K562 (cell line): Measurements from ENCODE around the gene UBE2M. TPM values are rescaled to one million over a fixed set of nuclear protein-coding genes. Genes with fewer than 3 reads are reported as not detected.
A peak's percentile ranks its signal among the peaks of the same experiment; 100 is the strongest.

Experiments used
- ETS2 ChIP-seq: IDR thresholded peaks from 2 replicates; pipeline ENCODE4 v1.6.1; 2016; ENCODE audit warnings: borderline replicate concordance, missing genetic modification characterization, mild to moderate bottlenecking, moderate library complexity, missing compliant biosample characterization; ENCODE audit not compliant: poor library complexity, severe bottlenecking
- FOXJ3 ChIP-seq: sonication (generic); formaldehyde crosslinking; IDR thresholded peaks from 2 replicates; pipeline ENCODE4 v1.4.0; 2020; ENCODE audit warnings: mild to moderate bottlenecking, missing genetic modification reagents
- HDAC1 ChIP-seq, 2 experiments: fragments of 450-650 bp; IDR thresholded peaks; 2 replicates each; pipeline ENCODE4 v1.6.1; 2016 to 2017; ENCODE audit warnings: inconsistent platforms in 1 of 2, mild to moderate bottlenecking in 1 of 2, moderate library complexity in 1 of 2
- MTA2 ChIP-seq: fragments of 450-650 bp; IDR thresholded peaks from 2 replicates; pipeline ENCODE4 v1.6.1; 2016; ENCODE audit warnings: low read depth
- NCOA1 ChIP-seq: fragments of 450-650 bp; IDR thresholded peaks from 2 replicates; pipeline ENCODE4 v1.6.1; 2016; ENCODE audit warnings: low read depth
- NR2C1 ChIP-seq, 2 experiments: fragments of 450-650 bp; IDR thresholded peaks; 2 replicates each; pipeline ENCODE4 v1.6.1; 2017; ENCODE audit warnings: mild to moderate bottlenecking in 2 of 2, antibody characterized with exemption in 1 of 2, inconsistent platforms in 1 of 2, missing compliant biosample characterization in 1 of 2, missing genetic modification characterization in 1 of 2
- PRPF4 ChIP-seq: fragments of 200-400 bp; formaldehyde crosslinking; IDR thresholded peaks from one replicate; pipeline ENCODE4 v1.6.1; 2017; ENCODE audit warnings: low read length, low read depth, mild to moderate bottlenecking; ENCODE audit not compliant: insufficient read depth, poor library complexity, severe bottlenecking
- SIN3A ChIP-seq, 2 experiments: fragments of 150-350 bp in 1 of 2; IDR thresholded peaks; 2 replicates each; pipeline ENCODE4 v1.6.1; 2011 to 2016; ENCODE audit warnings: borderline replicate concordance in 2 of 2, low read depth in 2 of 2, low read length in 2 of 2, mild to moderate bottlenecking in 2 of 2, moderate library complexity in 2 of 2; ENCODE audit not compliant: control insufficient read depth in 1 of 2
- SMAD4 ChIP-seq: fragments of 250-450 bp; sonication (Bioruptor Pico); conservative IDR thresholded peaks from 2 replicates; pipeline ENCODE4 v1.8.0; 2021; ENCODE audit warnings: inconsistent platforms, mild to moderate bottlenecking, moderate library complexity
- SMARCA4 ChIP-seq: fragments of 450-650 bp; IDR thresholded peaks from 2 replicates; pipeline ENCODE4 v1.6.1; 2016
- SRF ChIP-seq, 2 experiments: fragments of 250-450, 450-650 bp in 1 of 2; sonication (Bioruptor Pico) in 1 of 2; sonication (generic) in 1 of 2; formaldehyde crosslinking; IDR thresholded peaks; 2 replicates each; pipeline versions ENCODE4 v1.5.0 to v1.5.1; 2020 to 2022; ENCODE audit warnings: mild to moderate bottlenecking in 1 of 2, missing genetic modification reagents in 1 of 2
- ZNF778 ChIP-seq: fragments of 450-650 bp; formaldehyde crosslinking; IDR thresholded peaks from 2 replicates; pipeline ENCODE4 v1.4.0; 2020; ENCODE audit warnings: mild to moderate bottlenecking, moderate library complexity
- polyA plus RNA-seq, 8 experiments: library from polyadenylated mRNA; depleted of rRNA in 4 of 8; stranded (reverse) in 5 of 8; unstranded in 3 of 8; fragments of >200 nt; fragmentation: Nextera tagmentation in 2 of 8; fragmentation: Illumina TruSeq in 1 of 8; extraction: Ambion mirVana in 2 of 8; extraction: Trizol in 1 of 8; gene quantifications; 2 replicates each; pipeline versions ENCODE4 v1.2.1 to v1.2.3, GENCODE V29; 2011 to 2014; ENCODE audit warnings: inconsistent platforms in 1 of 8, missing spikeins in 1 of 8
- total RNA-seq, 7 experiments: library from RNA; depleted of rRNA in 6 of 7; stranded (reverse); fragments of >200 nt in 6 of 7; fragmentation: Illumina TruSeq in 2 of 7; extraction: Trizol in 2 of 7; gene quantifications; 2 replicates each; pipeline versions ENCODE4 v1.2.1 to v1.2.3, GENCODE V29; 2011 to 2021; ENCODE audit warnings: low replicate concordance in 1 of 7
- TF ChIP-seq, protein P1 (sequence below), 2 experiments: fragments of 450-650 bp; conservative IDR thresholded peaks; 2 replicates each; pipeline ENCODE4 v1.6.1; 2017; ENCODE audit warnings: mild to moderate bottlenecking in 2 of 2, moderate library complexity in 2 of 2
- TF ChIP-seq, protein P2 (sequence below): fragments of 450-650 bp; formaldehyde crosslinking; IDR thresholded peaks from 2 replicates; pipeline ENCODE4 v1.4.0; 2022; ENCODE audit warnings: missing genetic modification characterization
- TF ChIP-seq, protein P3 (sequence below), 2 experiments: fragments of 450-650 bp; IDR thresholded peaks; 2 replicates each; pipeline ENCODE4 v1.6.1; 2016
- TF ChIP-seq, protein P4 (sequence below): sonication (generic); formaldehyde crosslinking; IDR thresholded peaks from 2 replicates; pipeline ENCODE4 v1.8.0; 2022; ENCODE audit warnings: mild to moderate bottlenecking, missing genetic modification reagents, borderline replicate concordance
- TF ChIP-seq, protein P5 (sequence below): fragments of 450-650 bp; formaldehyde crosslinking; conservative IDR thresholded peaks from 2 replicates; pipeline ENCODE4 v1.4.0; 2022; ENCODE audit warnings: mild to moderate bottlenecking, missing genetic modification characterization
- TF ChIP-seq, protein P6 (sequence below): fragments of 250-450 bp; sonication (Bioruptor Pico); IDR thresholded peaks from 2 replicates; pipeline ENCODE4 v1.8.0; 2021; ENCODE audit warnings: moderate library complexity, mild to moderate bottlenecking, inconsistent platforms

Gene UBE2M
- total and polyA plus RNA-seq, 9 of the 15 experiments (the other 6 are each of a cell fraction or from before 2014, with no cell fraction given): 0.92 to 163 (median 85.7) TPM

DNA sequence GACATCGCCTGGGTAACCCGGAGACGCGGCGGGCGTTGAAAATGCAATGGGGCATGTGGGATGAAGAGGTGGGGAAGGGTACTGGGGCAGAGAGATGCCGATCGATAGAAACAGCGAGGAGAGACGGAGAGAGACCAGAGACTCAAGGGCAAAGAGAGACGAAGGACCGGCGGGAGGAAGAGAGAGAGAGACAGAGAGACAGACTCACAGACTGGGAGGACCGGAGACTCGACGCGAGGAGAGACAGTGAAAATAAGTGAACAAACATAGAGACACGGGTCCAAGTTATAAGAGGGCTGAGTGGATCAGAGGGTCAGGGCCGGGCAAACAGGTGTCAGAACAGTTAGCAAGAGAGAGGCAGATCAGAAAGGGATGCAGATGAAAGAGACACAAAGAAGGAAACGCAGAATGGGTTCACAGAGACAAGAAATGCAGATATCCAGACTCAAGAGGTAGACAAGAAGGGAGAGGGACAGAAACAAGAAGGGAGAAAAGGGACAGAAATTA lies 15.3 kb upstream of the UBE2M start (continued):
- TF ChIP-seq NR2C1 (IDR thresholded peaks at IDR 0.05): 0 out of 2 replicates have a peak, but pooled peaks have one; percentile 11
- no peak for TF ChIP-seq NR2C1 (tag; IDR thresholded peaks at IDR 0.05)
- TF ChIP-seq, protein P1, sequence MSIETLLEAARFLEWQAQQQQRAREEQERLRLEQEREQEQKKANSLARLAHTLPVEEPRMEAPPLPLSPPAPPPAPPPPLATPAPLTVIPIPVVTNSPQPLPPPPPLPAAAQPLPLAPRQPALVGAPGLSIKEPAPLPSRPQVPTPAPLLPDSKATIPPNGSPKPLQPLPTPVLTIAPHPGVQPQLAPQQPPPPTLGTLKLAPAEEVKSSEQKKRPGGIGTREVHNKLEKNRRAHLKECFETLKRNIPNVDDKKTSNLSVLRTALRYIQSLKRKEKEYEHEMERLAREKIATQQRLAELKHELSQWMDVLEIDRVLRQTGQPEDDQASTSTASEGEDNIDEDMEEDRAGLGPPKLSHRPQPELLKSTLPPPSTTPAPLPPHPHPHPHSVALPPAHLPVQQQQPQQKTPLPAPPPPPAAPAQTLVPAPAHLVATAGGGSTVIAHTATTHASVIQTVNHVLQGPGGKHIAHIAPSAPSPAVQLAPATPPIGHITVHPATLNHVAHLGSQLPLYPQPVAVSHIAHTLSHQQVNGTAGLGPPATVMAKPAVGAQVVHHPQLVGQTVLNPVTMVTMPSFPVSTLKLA (conservative IDR thresholded peaks at IDR 0.05): peak in 1 of 2 experiments; percentile 38; a peak in 1 of 4 replicates
- peak in 1 of 2 experiments; percentile 99; a peak in 2 of 4 replicates for TF ChIP-seq HDAC1 (IDR thresholded peaks at IDR 0.05)
- TF ChIP-seq, protein P2, sequence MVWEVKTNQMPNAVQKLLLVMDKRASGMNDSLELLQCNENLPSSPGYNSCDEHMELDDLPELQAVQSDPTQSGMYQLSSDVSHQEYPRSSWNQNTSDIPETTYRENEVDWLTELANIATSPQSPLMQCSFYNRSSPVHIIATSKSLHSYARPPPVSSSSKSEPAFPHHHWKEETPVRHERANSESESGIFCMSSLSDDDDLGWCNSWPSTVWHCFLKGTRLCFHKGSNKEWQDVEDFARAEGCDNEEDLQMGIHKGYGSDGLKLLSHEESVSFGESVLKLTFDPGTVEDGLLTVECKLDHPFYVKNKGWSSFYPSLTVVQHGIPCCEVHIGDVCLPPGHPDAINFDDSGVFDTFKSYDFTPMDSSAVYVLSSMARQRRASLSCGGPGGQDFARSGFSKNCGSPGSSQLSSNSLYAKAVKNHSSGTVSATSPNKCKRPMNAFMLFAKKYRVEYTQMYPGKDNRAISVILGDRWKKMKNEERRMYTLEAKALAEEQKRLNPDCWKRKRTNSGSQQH (CRISPR knock-in tag): 0 out of 2 replicates have a peak, but pooled peaks have one; percentile 63
- TF ChIP-seq, protein P3, sequence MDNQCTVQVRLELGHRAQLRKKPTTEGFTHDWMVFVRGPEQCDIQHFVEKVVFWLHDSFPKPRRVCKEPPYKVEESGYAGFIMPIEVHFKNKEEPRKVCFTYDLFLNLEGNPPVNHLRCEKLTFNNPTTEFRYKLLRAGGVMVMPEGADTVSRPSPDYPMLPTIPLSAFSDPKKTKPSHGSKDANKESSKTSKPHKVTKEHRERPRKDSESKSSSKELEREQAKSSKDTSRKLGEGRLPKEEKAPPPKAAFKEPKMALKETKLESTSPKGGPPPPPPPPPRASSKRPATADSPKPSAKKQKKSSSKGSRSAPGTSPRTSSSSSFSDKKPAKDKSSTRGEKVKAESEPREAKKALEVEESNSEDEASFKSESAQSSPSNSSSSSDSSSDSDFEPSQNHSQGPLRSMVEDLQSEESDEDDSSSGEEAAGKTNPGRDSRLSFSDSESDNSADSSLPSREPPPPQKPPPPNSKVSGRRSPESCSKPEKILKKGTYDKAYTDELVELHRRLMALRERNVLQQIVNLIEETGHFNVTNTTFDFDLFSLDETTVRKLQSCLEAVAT (IDR thresholded peaks at IDR 0.05): peak; percentile 18 to 45; a peak in 2 of 4 replicates
- no peak for TF ChIP-seq ETS2 (tag)
- TF ChIP-seq, protein P4, sequence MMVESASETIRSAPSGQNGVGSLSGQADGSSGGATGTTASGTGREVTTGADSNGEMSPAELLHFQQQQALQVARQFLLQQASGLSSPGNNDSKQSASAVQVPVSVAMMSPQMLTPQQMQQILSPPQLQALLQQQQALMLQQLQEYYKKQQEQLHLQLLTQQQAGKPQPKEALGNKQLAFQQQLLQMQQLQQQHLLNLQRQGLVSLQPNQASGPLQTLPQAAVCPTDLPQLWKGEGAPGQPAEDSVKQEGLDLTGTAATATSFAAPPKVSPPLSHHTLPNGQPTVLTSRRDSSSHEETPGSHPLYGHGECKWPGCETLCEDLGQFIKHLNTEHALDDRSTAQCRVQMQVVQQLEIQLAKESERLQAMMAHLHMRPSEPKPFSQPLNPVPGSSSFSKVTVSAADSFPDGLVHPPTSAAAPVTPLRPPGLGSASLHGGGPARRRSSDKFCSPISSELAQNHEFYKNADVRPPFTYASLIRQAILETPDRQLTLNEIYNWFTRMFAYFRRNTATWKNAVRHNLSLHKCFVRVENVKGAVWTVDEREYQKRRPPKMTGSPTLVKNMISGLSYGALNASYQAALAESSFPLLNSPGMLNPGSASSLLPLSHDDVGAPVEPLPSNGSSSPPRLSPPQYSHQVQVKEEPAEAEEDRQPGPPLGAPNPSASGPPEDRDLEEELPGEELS (CRISPR knock-in tag): peak; percentile 82; the same call in 1 of the 2 replicates
- peak; percentile 44; the same call in 1 of the 2 replicates for TF ChIP-seq SMARCA4
- TF ChIP-seq, protein P5, sequence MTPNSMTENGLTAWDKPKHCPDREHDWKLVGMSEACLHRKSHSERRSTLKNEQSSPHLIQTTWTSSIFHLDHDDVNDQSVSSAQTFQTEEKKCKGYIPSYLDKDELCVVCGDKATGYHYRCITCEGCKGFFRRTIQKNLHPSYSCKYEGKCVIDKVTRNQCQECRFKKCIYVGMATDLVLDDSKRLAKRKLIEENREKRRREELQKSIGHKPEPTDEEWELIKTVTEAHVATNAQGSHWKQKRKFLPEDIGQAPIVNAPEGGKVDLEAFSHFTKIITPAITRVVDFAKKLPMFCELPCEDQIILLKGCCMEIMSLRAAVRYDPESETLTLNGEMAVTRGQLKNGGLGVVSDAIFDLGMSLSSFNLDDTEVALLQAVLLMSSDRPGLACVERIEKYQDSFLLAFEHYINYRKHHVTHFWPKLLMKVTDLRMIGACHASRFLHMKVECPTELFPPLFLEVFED: peak; percentile 70
- TF ChIP-seq, protein P6, sequence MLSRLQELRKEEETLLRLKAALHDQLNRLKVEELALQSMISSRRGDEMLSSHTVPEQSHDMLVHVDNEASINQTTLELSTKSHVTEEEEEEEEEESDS (CRISPR knock-in tag): no peak
- TF ChIP-seq MTA2: 0 out of 2 replicates have a peak, but pooled peaks have one; percentile 11
- TF ChIP-seq PRPF4: no peak
- no peak for TF ChIP-seq SRF (CRISPR knock-in tag; IDR thresholded peaks at IDR 0.05)
- TF ChIP-seq NCOA1: peak; percentile 22; the same call in 1 of the 2 replicates
- TF ChIP-seq ZNF778: no peak
- TF ChIP-seq SIN3A (IDR thresholded peaks at IDR 0.05; ENCODE audit: borderline replicate concordance in 2 of 2, control insufficient read depth in 1 of 2, low read depth in 2 of 2, low read length in 2 of 2): peak; percentile 49 to 95; a peak in 2 of 4 replicates
- peak; percentile 6; the same call in 1 of the 2 replicates for TF ChIP-seq SMAD4 (CRISPR knock-in tag)
- peak; percentile 51; the same call in 1 of the 2 replicates for TF ChIP-seq FOXJ3
